ENCODE measurements around the gene MEP1B.

Gene MEP1B

DNA sequence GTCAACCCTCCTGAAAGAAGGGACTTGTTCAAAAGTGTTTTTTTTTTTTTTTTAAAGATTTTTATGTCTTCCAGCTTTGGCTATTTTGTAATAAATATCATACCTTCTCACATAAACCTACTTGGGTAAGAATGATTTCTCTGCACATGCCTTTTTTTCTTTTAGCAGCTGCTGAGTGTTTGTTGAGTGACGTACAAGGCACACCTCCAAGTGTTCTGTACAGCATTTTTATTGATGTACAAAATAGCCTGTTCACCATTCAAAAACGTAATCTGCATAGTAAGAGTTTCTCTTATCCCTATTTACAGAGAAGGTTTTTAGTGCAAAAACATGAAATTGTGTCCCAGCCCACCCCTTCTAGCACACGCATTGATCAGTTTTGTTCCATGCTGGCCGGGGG lies 77.6 kb downstream of the MEP1B start:
- no peak overlapping the region for H3K27ac ChIP-seq (ENCODE audit: low read depth, low read length)
- H3K27me3 ChIP-seq (ENCODE audit: low read length) = 0 out of 2 replicates have a peak, but pooled peaks cover 3% of the 10 kb centered on the region
- H3K4me2 ChIP-seq (ENCODE audit: low read depth, low read length, poor library complexity, severe bottlenecking) = no peak overlapping the region
- H3K9me2 ChIP-seq (replicated peaks; ENCODE audit: insufficient read depth, low read length) = no peaks in the 10 kb centered on the region
- no peaks in the 10 kb centered on the region for H3K9me3 ChIP-seq (ENCODE audit: insufficient read depth, low read length)
- no peak overlapping the region for H3K9ac ChIP-seq (ENCODE audit: low read length)
- H2AFZ ChIP-seq (ENCODE audit: low read depth, low read length, severe bottlenecking) = no peak overlapping the region
- no peaks in the 10 kb centered on the region for H3K36me3 ChIP-seq (ENCODE audit: low read length)
- H3K4me3 ChIP-seq (ENCODE audit: insufficient read depth, low read length, poor library complexity, severe bottlenecking) = no peak overlapping the region
- no peaks in the 10 kb centered on the region for H3K79me2 ChIP-seq (ENCODE audit: insufficient read depth, low read length)
- H4K20me1 ChIP-seq (ENCODE audit: low read depth, low read length) = no peaks in the 10 kb centered on the region
- TF ChIP-seq, protein P1, sequence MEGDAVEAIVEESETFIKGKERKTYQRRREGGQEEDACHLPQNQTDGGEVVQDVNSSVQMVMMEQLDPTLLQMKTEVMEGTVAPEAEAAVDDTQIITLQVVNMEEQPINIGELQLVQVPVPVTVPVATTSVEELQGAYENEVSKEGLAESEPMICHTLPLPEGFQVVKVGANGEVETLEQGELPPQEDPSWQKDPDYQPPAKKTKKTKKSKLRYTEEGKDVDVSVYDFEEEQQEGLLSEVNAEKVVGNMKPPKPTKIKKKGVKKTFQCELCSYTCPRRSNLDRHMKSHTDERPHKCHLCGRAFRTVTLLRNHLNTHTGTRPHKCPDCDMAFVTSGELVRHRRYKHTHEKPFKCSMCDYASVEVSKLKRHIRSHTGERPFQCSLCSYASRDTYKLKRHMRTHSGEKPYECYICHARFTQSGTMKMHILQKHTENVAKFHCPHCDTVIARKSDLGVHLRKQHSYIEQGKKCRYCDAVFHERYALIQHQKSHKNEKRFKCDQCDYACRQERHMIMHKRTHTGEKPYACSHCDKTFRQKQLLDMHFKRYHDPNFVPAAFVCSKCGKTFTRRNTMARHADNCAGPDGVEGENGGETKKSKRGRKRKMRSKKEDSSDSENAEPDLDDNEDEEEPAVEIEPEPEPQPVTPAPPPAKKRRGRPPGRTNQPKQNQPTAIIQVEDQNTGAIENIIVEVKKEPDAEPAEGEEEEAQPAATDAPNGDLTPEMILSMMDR (IDR thresholded peaks at IDR 0.05; ENCODE audit: insufficient read depth, low read length, poor library complexity, severe bottlenecking) = no peak
- TF ChIP-seq EZH2phosphoT487 (conservative IDR thresholded peaks at IDR 0.05; ENCODE audit: low read length) = no peak
- H3F3A ChIP-seq (ENCODE audit: insufficient read depth) = no peaks in the 10 kb centered on the region
